A549 (cell line): ENCODE measurements around the gene TFRC. TPM values are rescaled to one million over a fixed set of nuclear protein-coding genes. Genes with fewer than 3 reads are reported as not detected.
A peak's percentile ranks its signal among the peaks of the same experiment; 100 is the strongest.
"Not testable (repeated sequence)": the region's sequence is repeated elsewhere in the genome, so short reads cannot be mapped to it uniquely, and the experiment has no call there.

Source experiments
- ATAC-seq, 2 experiments: fragments of 200-7000 bp in 1 of 2; fragments of >200 bp in 1 of 2; cut with Nextera tagmentation in 1 of 2; cut with Tn5 transposase in 1 of 2; 3 replicates each; pipeline versions ENCODE4 v1.8.0 to v1.9.1; 2018 to 2020; ENCODE audit warnings: mild to moderate bottlenecking in 1 of 2, moderate library complexity in 1 of 2
- CTCF ChIA-PET: fragments of 300-600 bp; sonication (Branson Sonifier 250); formaldehyde crosslinking; extraction: SDS; loops from one replicate; lab custom pipeline; 2021; ENCODE audit warnings: antibody characterized with exemption, inconsistent platforms; lab: Yijun Ruan, JAX
- POLR2A ChIA-PET: fragments of 350-600 bp; formaldehyde crosslinking; extraction: SDS; loops from one replicate; lab custom pipeline; 2021; ENCODE audit warnings: antibody characterized with exemption, inconsistent platforms; lab: Yijun Ruan, JAX
- DNase-seq, 2 experiments: peaks; one replicate each; pipeline versions ENCODE4 v3.0.0 to v3.0.0-alpha.2; 2011 to 2016; ENCODE audit warnings: low read depth in 1 of 2, low spot score in 1 of 2
- FAIRE-seq: peaks from 2 replicates; lab custom pipeline; 2011; peaks lifted over from hg19 to GRCh38; lab: Jason Lieb, UNC
- H3K27ac ChIP-seq, 2 experiments: fragments of >200 bp; sonication (Bioruptor Twin); formaldehyde crosslinking; 3 replicates each; pipeline ENCODE4 v1.5.1; 2016 to 2017
- H3K4me1 ChIP-seq: fragments of >200 bp; sonication (Bioruptor Twin); formaldehyde crosslinking; 3 replicates; pipeline ENCODE4 v1.6.1; 2016
- H3K4me2 ChIP-seq: fragments of >200 bp; sonication (Bioruptor Twin); formaldehyde crosslinking; 3 replicates; pipeline ENCODE4 v1.6.1; 2016
- H3K4me3 ChIP-seq: fragments of >200 bp; sonication (Bioruptor Twin); formaldehyde crosslinking; 3 replicates; pipeline ENCODE4 v1.5.1; 2016
- H3K9me3 ChIP-seq: fragments of >200 bp; sonication (Bioruptor Twin); formaldehyde crosslinking; 3 replicates; pipeline ENCODE4 v1.6.1; 2016
- BHLHE40 ChIP-seq: IDR thresholded peaks from 2 replicates; pipeline ENCODE4 v1.6.1; 2012; ENCODE audit warnings: low read depth, low read length, inconsistent platforms
- CBX2 ChIP-seq: fragments of 200-600 bp; sonication (generic); IDR thresholded peaks from 2 replicates; pipeline ENCODE4 v1.6.1; 2016; ENCODE audit warnings: low read depth, mild to moderate bottlenecking, borderline replicate concordance
- CBX8 ChIP-seq: fragments of 200-600 bp; sonication (generic); IDR thresholded peaks from 2 replicates; pipeline ENCODE4 v1.6.1; 2016
- CEBPB ChIP-seq, 2 experiments: fragments of >200 bp in 1 of 2; sonication (Bioruptor Twin) in 1 of 2; formaldehyde crosslinking in 1 of 2; IDR thresholded peaks; 2 replicates each; pipeline ENCODE4 v1.6.1; 2012 to 2016
- ESRRA ChIP-seq: fragments of 150-350 bp; IDR thresholded peaks from 2 replicates; pipeline ENCODE4 v1.6.1; 2014; ENCODE audit warnings: mild to moderate bottlenecking, low read length, borderline replicate concordance
- FOSB ChIP-seq: fragments of 250-450 bp; sonication (Bioruptor Pico); IDR thresholded peaks from 2 replicates; pipeline ENCODE4 v1.5.0; 2020; ENCODE audit warnings: mild to moderate bottlenecking, moderate library complexity
- FOSL2 ChIP-seq, 2 experiments: fragments of 450-650 bp in 1 of 2; fragments of >200 bp in 1 of 2; sonication (Bioruptor Twin) in 1 of 2; formaldehyde crosslinking; IDR thresholded peaks; 2 replicates each; pipeline versions ENCODE4 v1.5.0 to v1.6.1; 2016 to 2020; ENCODE audit warnings: mild to moderate bottlenecking in 1 of 2, moderate library complexity in 1 of 2
- HOXB5 ChIP-seq: fragments of 250-450 bp; sonication (Bioruptor Pico); IDR thresholded peaks from 2 replicates; pipeline ENCODE4 v1.5.0; 2020; ENCODE audit warnings: mild to moderate bottlenecking, moderate library complexity
- JUN ChIP-seq, 2 experiments: fragments of >200 bp; sonication (Bioruptor Twin); formaldehyde crosslinking; IDR thresholded peaks; 2 replicates in 1 of 2; 3 replicates in 1 of 2; pipeline ENCODE4 v1.6.1; 2016 to 2017
- KDM5A ChIP-seq: fragments of 200-600 bp; sonication (generic); IDR thresholded peaks from 2 replicates; pipeline ENCODE4 v1.6.1; 2016; ENCODE audit warnings: antibody characterized with exemption, mild to moderate bottlenecking
- MYC ChIP-seq: IDR thresholded peaks from 2 replicates; pipeline ENCODE4 v1.6.1; 2012; ENCODE audit warnings: mild to moderate bottlenecking, inconsistent platforms, low read length, improper control_type of control experiment, borderline replicate concordance
- NR3C1 ChIP-seq: fragments of >200 bp; sonication (Bioruptor Twin); formaldehyde crosslinking; IDR thresholded peaks from 3 replicates; pipeline ENCODE4 v1.6.1; 2017
- PHF8 ChIP-seq: fragments of 200-600 bp; sonication (generic); IDR thresholded peaks from 2 replicates; pipeline ENCODE4 v1.6.1; 2016; ENCODE audit warnings: low read depth, mild to moderate bottlenecking, antibody characterized with exemption, moderate library complexity, borderline replicate concordance
- POLR2A ChIP-seq: IDR thresholded peaks from 2 replicates; pipeline ENCODE4 v1.6.1; 2012; ENCODE audit warnings: mild to moderate bottlenecking, low read length
- RARB ChIP-seq: fragments of 250-450 bp; sonication (Bioruptor Pico); IDR thresholded peaks from 2 replicates; pipeline ENCODE4 v1.8.0; 2021; ENCODE audit warnings: mild to moderate bottlenecking, moderate library complexity
- RFX5 ChIP-seq: fragments of 450-650 bp; IDR thresholded peaks from 2 replicates; pipeline ENCODE4 v1.7.1; 2014; ENCODE audit warnings: antibody characterized with exemption, mild to moderate bottlenecking, moderate library complexity
- SREBF2 ChIP-seq: fragments of 450-650 bp; IDR thresholded peaks from 2 replicates; pipeline ENCODE4 v1.6.1; 2014; ENCODE audit warnings: mild to moderate bottlenecking, moderate library complexity
- TFCP2L1 ChIP-seq: fragments of 250-450 bp; sonication (Bioruptor Pico); IDR thresholded peaks from 2 replicates; pipeline ENCODE4 v1.5.0; 2021; ENCODE audit warnings: mild to moderate bottlenecking
- WGBS: methylation state at CpG from one replicate; pipeline ENCODE4 v1.1.6; 2017; ENCODE audit errors: missing lambda C conversion rate; 5-methylcytosine and 5-hydroxymethylcytosine counted together
- polyA plus RNA-seq, 4 experiments: library from polyadenylated mRNA; depleted of rRNA in 3 of 4; stranded (reverse); fragments of >200 nt; fragmentation: RNase III in 1 of 4; extraction: RNeasy Plus Mini Kit Qiagen cat#74134 plus additional on column Dnase treatment in 1 of 4; gene quantifications; 2 replicates in 3 of 4; 3 replicates in 1 of 4; pipeline ENCODE4 v1.2.3, GENCODE V29; 2011 to 2017
- TF ChIP-seq, protein P1 (sequence below): fragments of 200-600 bp; sonication (generic); IDR thresholded peaks from 2 replicates; pipeline ENCODE4 v1.6.1; 2016; ENCODE audit warnings: antibody characterized with exemption, mild to moderate bottlenecking, moderate library complexity
- TF ChIP-seq, protein P2 (sequence below): IDR thresholded peaks from 2 replicates; pipeline ENCODE4 v1.6.1; 2012
- TF ChIP-seq, protein P3 (sequence below): IDR thresholded peaks from 2 replicates; pipeline ENCODE4 v1.6.1; 2012; ENCODE audit warnings: low read depth, borderline replicate concordance
- TF ChIP-seq, protein P4 (sequence below): fragments of 250-450 bp; sonication (Bioruptor Pico); IDR thresholded peaks from 2 replicates; pipeline ENCODE4 v1.5.0; 2020; ENCODE audit warnings: low read depth, mild to moderate bottlenecking, moderate library complexity
- TF ChIP-seq, protein P5 (sequence below): fragments of >200 bp; sonication (Bioruptor Twin); formaldehyde crosslinking; IDR thresholded peaks from 3 replicates; pipeline ENCODE4 v1.5.1; 2016

The TFRC gene
- polyA plus RNA-seq, 2 of the 4 experiments (the other 2 are of a cell fraction) = 132 to 147 TPM

DNA sequence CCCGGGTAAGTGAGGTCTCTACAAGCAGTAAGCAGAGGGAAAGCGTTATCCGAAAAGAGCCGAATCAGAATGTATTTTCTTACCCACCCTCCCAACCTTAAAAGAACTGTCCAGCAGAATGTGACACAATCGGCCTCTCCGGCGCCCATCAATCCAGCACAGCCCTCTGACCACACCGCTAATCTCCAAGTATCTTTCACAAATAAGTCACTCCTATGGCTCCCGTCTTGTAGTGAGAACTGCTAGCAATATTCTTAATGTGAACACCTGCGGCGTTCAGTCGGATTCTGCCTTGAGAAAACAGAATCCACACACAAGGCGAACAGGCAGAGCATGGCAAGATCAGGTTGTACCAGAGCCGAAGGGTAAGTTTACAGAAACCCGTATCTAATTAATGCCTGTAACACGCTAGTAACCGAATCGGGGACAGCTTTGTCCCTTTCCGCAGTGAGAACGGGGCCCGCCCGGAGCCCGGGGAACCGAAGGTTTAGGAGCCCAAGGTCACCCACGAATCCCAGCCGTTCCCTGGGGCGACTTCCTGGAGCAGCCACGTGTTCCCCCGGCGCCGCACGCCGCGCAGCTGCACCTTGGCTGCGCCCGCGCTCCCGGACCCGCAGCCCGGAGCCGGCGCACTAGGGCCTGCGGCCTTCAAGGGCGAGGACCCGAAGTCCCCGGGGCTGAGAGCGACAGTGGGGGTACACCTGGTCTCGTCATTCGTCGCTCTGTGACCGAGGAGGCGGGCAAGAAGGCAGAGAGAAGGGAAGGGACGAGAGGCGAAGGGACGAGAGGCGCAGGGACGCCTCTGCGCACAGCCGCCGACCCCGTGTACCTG lies 672 bp downstream of the TFRC start:
- TF ChIP-seq ESRRA (0 out of 2 replicates have a peak, but pooled peaks have one; percentile 9), FOSB (CRISPR knock-in tag) (no peak), SREBF2 (no peak), TFCP2L1 (CRISPR knock-in tag) (no peak), PHF8 (no peak), RARB (no peak), KDM5A (no peak), MYC (peak; percentile 86), NR3C1 (no peak)
- TF ChIP-seq, protein P1, sequence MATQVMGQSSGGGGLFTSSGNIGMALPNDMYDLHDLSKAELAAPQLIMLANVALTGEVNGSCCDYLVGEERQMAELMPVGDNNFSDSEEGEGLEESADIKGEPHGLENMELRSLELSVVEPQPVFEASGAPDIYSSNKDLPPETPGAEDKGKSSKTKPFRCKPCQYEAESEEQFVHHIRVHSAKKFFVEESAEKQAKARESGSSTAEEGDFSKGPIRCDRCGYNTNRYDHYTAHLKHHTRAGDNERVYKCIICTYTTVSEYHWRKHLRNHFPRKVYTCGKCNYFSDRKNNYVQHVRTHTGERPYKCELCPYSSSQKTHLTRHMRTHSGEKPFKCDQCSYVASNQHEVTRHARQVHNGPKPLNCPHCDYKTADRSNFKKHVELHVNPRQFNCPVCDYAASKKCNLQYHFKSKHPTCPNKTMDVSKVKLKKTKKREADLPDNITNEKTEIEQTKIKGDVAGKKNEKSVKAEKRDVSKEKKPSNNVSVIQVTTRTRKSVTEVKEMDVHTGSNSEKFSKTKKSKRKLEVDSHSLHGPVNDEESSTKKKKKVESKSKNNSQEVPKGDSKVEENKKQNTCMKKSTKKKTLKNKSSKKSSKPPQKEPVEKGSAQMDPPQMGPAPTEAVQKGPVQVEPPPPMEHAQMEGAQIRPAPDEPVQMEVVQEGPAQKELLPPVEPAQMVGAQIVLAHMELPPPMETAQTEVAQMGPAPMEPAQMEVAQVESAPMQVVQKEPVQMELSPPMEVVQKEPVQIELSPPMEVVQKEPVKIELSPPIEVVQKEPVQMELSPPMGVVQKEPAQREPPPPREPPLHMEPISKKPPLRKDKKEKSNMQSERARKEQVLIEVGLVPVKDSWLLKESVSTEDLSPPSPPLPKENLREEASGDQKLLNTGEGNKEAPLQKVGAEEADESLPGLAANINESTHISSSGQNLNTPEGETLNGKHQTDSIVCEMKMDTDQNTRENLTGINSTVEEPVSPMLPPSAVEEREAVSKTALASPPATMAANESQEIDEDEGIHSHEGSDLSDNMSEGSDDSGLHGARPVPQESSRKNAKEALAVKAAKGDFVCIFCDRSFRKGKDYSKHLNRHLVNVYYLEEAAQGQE = peak; percentile 49
- TF ChIP-seq, protein P2, sequence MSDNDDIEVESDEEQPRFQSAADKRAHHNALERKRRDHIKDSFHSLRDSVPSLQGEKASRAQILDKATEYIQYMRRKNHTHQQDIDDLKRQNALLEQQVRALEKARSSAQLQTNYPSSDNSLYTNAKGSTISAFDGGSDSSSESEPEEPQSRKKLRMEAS = peak; percentile 82
- TF ChIP-seq, protein P3, sequence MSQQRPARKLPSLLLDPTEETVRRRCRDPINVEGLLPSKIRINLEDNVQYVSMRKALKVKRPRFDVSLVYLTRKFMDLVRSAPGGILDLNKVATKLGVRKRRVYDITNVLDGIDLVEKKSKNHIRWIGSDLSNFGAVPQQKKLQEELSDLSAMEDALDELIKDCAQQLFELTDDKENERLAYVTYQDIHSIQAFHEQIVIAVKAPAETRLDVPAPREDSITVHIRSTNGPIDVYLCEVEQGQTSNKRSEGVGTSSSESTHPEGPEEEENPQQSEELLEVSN = peak; percentile 36; the same call in 1 of the 2 replicates
- CTCF ChIA-PET = interaction anchor here (1.9 kb wide), 1 partner anchor 115 kb away, joined by 9 read pairs; no protein-coding TSS in a partner anchor
- H3K9me3 ChIP-seq = no peaks in the 10 kb centered on the region
- POLR2A ChIA-PET = interaction anchor here (1.0 kb wide), 1 partner anchor 9 kb away, joined by 4 read pairs; no protein-coding TSS in a partner anchor
- peak overlapping the region; percentile 93 to 95 for H3K27ac ChIP-seq
- 2% methylated on average over 24 of the region's 61 CpGs for WGBS
- H3K4me1 ChIP-seq = peaks cover 8% of the 10 kb centered on the region; the same call in 1 of the 3 replicates
- ATAC-seq (peak; percentile 80 to 85), FAIRE-seq (no peak), DNase-seq (peak; percentile 30 to 36)
- H3K4me2 ChIP-seq = peak overlapping the region; percentile 83
- H3K4me3 ChIP-seq = peak overlapping the region; percentile 98

DNA sequence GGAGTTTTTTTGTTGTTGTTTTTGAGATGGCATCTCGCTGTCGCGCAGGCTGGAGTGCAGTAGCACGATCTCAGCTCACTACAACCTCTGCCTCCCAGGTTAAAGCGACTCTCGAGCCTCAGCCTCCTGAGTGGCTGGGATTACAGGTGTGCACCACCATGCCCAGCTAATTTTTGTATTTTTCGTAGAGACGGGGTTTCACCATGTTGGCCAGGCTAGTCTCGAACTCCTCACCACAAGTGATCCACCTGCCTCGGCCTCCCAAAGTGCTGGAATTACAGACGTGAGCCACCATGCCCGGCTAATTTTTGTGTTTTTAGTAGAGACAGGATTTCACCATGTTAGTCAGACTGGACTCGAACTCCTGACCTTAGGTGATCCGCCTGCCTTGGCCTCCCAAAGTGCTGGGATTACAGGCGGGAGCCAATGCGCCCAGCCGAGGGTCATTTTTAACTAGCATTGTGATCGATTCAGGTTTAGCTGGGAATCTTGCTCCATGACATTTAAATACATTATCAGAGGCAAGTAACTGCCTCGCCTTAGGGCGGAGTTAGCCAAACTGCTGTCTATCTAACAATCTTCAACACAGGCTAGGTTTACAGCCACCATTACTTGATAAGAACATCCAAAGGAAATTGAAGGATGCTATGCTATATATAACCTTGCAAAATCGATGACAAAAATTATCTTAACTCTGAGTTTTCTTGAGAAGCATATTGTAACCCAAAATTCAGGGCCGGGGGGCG lies 1.6 kb downstream of the TFRC start:
- ATAC-seq, H3K4me1 ChIP-seq, DNase-seq, FAIRE-seq, H3K9me3 ChIP-seq, POLR2A ChIA-PET: not testable (repeated sequence)
- WGBS = 76% methylated on average over 22 of the region's 23 CpGs
- peak overlapping the region; percentile 98 for H3K4me3 ChIP-seq
- H3K4me2 ChIP-seq = peak overlapping the region; percentile 83
- H3K27ac ChIP-seq = peak overlapping the region; percentile 93 to 95; a peak in 4 of 6 replicates
- CTCF ChIA-PET = interaction anchor here (1.9 kb wide), 1 partner anchor 116 kb away, joined by 9 read pairs; no protein-coding TSS in a partner anchor

DNA sequence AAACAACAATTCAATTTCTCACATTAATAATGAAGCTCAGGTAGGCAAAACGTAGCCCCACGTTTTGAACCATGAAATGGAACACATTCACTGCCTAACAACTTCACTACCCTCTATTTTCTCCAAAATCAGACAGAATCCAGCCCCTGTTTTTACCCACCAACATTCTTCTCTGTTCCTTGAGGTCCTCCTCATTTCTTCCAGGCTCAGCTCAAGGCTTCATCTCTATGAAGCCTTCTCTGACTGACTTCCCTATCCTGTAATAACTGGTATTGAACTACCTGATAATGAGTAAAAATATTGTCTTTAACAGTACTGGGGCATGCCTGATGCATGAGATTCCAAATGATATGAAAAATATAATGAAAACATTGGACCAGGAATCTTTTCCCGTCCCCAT lies 2.2 kb downstream of the TFRC start:
- peak overlapping the region; percentile 83; the same call in 2 of the 3 replicates for H3K4me2 ChIP-seq
- FAIRE-seq (no peak), ATAC-seq (no peak), DNase-seq (no peak)
- peaks cover 8% of the 10 kb centered on the region; the same call in 1 of the 3 replicates for H3K4me1 ChIP-seq
- no peak overlapping the region for H3K27ac ChIP-seq
- WGBS = 90% methylated on average over 3 of the region's 3 CpGs
- ChIA-PET CTCF (interaction anchor here (1.9 kb wide), 1 partner anchor 117 kb away, joined by 9 read pairs; no protein-coding TSS in a partner anchor), POLR2A (no interaction called here)
- H3K4me3 ChIP-seq = no peak overlapping the region
- H3K9me3 ChIP-seq = no peaks in the 10 kb centered on the region
- no peak for TF ChIP-seq CBX8
- TF ChIP-seq JUN (IDR thresholded peaks at IDR 0.05) = no peak
- TF ChIP-seq, protein P3 = no peak
- TF ChIP-seq, protein P4, sequence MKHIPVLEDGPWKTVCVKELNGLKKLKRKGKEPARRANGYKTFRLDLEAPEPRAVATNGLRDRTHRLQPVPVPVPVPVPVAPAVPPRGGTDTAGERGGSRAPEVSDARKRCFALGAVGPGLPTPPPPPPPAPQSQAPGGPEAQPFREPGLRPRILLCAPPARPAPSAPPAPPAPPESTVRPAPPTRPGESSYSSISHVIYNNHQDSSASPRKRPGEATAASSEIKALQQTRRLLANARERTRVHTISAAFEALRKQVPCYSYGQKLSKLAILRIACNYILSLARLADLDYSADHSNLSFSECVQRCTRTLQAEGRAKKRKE (CRISPR knock-in tag) = no peak
- TF ChIP-seq PHF8 = no peak
- no peak for TF ChIP-seq RFX5
- no peak for TF ChIP-seq CBX2
- TF ChIP-seq, protein P5, sequence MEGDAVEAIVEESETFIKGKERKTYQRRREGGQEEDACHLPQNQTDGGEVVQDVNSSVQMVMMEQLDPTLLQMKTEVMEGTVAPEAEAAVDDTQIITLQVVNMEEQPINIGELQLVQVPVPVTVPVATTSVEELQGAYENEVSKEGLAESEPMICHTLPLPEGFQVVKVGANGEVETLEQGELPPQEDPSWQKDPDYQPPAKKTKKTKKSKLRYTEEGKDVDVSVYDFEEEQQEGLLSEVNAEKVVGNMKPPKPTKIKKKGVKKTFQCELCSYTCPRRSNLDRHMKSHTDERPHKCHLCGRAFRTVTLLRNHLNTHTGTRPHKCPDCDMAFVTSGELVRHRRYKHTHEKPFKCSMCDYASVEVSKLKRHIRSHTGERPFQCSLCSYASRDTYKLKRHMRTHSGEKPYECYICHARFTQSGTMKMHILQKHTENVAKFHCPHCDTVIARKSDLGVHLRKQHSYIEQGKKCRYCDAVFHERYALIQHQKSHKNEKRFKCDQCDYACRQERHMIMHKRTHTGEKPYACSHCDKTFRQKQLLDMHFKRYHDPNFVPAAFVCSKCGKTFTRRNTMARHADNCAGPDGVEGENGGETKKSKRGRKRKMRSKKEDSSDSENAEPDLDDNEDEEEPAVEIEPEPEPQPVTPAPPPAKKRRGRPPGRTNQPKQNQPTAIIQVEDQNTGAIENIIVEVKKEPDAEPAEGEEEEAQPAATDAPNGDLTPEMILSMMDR = no peak
- no peak for TF ChIP-seq POLR2A
- TF ChIP-seq CEBPB (IDR thresholded peaks at IDR 0.05) = no peak
- TF ChIP-seq FOSL2 (IDR thresholded peaks at IDR 0.05) = no peak
- no peak for TF ChIP-seq FOSL2 (CRISPR knock-in tag; IDR thresholded peaks at IDR 0.05)
- TF ChIP-seq BHLHE40 = no peak
- no peak for TF ChIP-seq HOXB5 (CRISPR knock-in tag)
